ENCODE data around the gene TINAGL1.

DNA sequence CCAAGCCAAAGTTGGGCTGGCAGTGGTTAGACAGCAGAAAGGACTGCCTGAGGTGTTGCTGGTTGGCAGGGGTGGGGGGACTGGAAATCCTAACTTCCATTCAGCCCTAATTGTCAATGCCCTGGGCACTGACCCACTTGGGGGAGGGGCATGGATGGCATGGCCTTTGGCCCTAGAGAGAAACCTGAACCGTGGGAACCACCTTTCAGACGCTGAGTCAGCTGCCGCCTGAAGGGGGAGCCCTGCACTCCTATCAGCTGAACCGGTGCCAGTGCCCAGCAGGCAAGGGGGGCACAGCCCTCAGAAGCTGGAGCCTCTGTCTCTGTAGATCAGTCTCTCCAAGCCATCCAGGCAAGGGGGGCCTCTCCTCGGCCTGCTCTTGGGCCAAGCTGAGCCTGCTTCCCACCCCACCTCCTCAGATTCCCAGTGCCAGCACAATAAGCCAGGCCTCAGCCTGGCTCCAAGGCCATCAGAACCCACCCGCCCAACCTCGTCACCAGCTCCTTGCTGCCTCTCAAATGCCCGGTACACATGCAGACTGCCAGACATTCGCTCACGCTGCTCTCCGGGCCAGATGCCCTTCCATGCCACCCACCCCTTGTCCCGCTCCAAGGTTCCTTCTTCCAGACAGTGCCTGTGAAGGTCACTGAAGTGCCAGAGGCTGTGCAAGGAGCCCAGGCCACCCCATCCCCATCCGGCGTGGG, 11.6 kb downstream of the TINAGL1 start:
- TF ChIP-seq, protein P1, sequence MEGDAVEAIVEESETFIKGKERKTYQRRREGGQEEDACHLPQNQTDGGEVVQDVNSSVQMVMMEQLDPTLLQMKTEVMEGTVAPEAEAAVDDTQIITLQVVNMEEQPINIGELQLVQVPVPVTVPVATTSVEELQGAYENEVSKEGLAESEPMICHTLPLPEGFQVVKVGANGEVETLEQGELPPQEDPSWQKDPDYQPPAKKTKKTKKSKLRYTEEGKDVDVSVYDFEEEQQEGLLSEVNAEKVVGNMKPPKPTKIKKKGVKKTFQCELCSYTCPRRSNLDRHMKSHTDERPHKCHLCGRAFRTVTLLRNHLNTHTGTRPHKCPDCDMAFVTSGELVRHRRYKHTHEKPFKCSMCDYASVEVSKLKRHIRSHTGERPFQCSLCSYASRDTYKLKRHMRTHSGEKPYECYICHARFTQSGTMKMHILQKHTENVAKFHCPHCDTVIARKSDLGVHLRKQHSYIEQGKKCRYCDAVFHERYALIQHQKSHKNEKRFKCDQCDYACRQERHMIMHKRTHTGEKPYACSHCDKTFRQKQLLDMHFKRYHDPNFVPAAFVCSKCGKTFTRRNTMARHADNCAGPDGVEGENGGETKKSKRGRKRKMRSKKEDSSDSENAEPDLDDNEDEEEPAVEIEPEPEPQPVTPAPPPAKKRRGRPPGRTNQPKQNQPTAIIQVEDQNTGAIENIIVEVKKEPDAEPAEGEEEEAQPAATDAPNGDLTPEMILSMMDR (conservative IDR thresholded peaks at IDR 0.05), result peak; percentile 72
- no peak for TF ChIP-seq ZFX (IDR thresholded peaks at IDR 0.05)

All from C4-2B (cell line).